GM12891 (cell line): ENCODE results near the gene POU4F2. TPM values are rescaled to one million over a fixed set of nuclear protein-coding genes. Genes with fewer than 3 reads are reported as not detected.

Experiments
- DNase-seq: peaks from one replicate; pipeline ENCODE4 v3.0.0; 2011; ENCODE audit warnings: low spot score; ENCODE audit not compliant: insufficient read length
- FAIRE-seq: peaks from 2 replicates; lab custom pipeline; 2011; peaks lifted over from hg19 to GRCh38; lab: Jason Lieb, UNC
- PAX5 ChIP-seq: IDR thresholded peaks from 2 replicates; pipeline ENCODE4 v1.6.1; 2011; ENCODE audit warnings: low read length, moderate library complexity, mild to moderate bottlenecking; ENCODE audit not compliant: insufficient read depth, severe bottlenecking
- POLR2A ChIP-seq: IDR thresholded peaks from 2 replicates; pipeline ENCODE4 v1.6.1; 2011; ENCODE audit warnings: low read depth, low read length, control low read depth
- POLR2AphosphoS5 ChIP-seq: IDR thresholded peaks from 2 replicates; pipeline ENCODE4 v1.6.1; 2011; ENCODE audit warnings: low read depth, low read length, control low read depth
- POU2F2 ChIP-seq: IDR thresholded peaks from 2 replicates; pipeline ENCODE4 v1.6.1; 2011; ENCODE audit warnings: low read depth, mild to moderate bottlenecking, control low read depth, low read length, moderate library complexity
- SPI1 ChIP-seq: IDR thresholded peaks from 2 replicates; pipeline ENCODE4 v1.6.1; 2011; ENCODE audit warnings: low read depth, low read length, control low read depth
- TAF1 ChIP-seq: IDR thresholded peaks from 2 replicates; pipeline ENCODE4 v1.6.1; 2011; ENCODE audit warnings: low read depth, low read length, control low read depth
- polyA plus RNA-seq: library from polyadenylated mRNA; unstranded; fragments of >200 nt; gene quantifications from one replicate; pipeline ENCODE4 v1.2.1, GENCODE V29; 2012; ENCODE audit warnings: low read depth, missing spikeins, inconsistent platforms; ENCODE audit not compliant: missing spikeins

Gene POU4F2, protein sequence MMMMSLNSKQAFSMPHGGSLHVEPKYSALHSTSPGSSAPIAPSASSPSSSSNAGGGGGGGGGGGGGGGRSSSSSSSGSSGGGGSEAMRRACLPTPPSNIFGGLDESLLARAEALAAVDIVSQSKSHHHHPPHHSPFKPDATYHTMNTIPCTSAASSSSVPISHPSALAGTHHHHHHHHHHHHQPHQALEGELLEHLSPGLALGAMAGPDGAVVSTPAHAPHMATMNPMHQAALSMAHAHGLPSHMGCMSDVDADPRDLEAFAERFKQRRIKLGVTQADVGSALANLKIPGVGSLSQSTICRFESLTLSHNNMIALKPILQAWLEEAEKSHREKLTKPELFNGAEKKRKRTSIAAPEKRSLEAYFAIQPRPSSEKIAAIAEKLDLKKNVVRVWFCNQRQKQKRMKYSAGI
- polyA plus RNA-seq, result not detected

DNA sequence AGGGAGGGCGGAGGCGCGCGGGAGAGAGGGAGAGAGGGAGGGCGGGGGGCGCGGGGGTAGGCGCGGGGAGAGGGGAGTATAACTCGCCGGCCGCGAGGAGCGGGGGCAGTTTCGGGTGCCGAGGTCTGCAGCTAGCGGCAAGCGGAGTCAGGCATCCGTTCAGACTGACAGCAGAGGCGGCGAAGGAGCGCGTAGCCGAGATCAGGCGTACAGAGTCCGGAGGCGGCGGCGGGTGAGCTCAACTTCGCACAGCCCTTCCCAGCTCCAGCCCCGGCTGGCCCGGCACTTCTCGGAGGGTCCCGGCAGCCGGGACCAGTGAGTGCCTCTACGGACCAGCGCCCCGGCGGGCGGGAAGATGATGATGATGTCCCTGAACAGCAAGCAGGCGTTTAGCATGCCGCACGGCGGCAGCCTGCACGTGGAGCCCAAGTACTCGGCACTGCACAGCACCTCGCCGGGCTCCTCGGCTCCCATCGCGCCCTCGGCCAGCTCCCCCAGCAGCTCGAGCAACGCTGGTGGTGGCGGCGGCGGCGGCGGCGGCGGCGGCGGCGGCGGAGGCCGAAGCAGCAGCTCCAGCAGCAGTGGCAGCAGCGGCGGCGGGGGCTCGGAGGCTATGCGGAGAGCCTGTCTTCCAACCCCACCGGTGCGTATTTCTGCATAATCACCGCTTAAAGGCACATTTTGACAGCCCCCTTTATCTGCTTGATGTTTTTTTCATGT is at the start of gene POU4F2:
POU4F2 (plus strand) TSS at position 108 of the 720 bp plus-strand sequence; CDS start at position 356, 248 bp downstream.
- DNase-seq (peak; percentile 46), FAIRE-seq (no peak)

DNA sequence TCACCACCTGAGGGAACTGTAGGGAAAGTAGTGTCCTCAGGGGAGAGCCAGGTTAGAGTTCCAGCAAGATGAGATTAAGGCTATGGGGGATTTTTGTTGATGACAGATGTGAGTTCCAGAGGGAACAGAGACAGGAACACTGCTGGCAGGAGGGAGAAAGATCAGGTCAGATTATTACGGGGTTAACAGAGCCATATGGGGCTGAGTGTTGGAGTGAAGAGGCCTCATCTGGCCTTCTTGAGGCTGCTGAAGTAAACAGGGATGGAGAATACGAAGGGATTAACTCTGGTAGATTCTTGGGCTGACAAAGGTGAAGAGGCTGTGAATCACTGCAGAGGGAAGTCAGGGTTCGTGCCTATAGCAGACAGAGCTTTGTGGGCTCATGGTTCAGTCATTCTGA is 47.9 kb upstream of the POU4F2 start:
- FAIRE-seq, result no peak

More for the DNA sequence above, at the start of gene POU4F2:
- TF ChIP-seq SPI1 (no peak), PAX5 (no peak), TAF1 (no peak), POLR2AphosphoS5 (no peak), POLR2A (no peak), POU2F2 (no peak)

DNA sequence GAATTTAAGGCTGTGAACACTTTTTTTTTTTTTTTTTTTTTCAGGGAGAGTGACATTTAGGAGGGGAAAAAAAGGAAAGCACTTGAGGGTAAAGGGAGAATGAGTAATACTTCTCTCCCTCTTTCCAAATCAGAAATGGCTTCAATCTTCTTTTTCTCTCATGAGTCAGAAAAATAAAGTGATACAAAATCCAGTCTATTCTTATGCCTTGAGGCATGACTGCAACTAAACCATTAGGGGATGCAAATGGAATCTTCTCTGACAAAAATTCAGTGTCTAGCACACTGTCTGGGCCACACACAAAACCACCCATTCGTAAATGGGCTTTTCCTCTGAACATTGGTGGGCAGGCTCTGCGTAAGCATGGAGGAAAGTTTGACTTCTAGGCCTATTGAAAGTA is 46.7 kb upstream of the POU4F2 start:
- TF ChIP-seq POU2F2, result no peak
- TF ChIP-seq PAX5, result no peak
- TF ChIP-seq TAF1, result no peak
- TF ChIP-seq POLR2AphosphoS5, result no peak
- DNase-seq (no peak), FAIRE-seq (no peak)

More for the DNA sequence above, 47.9 kb upstream of the POU4F2 start:
- TF ChIP-seq POLR2A (no peak), PAX5 (no peak), SPI1 (no peak), TAF1 (no peak), POU2F2 (no peak), POLR2AphosphoS5 (no peak)
- no peak for DNase-seq

DNA sequence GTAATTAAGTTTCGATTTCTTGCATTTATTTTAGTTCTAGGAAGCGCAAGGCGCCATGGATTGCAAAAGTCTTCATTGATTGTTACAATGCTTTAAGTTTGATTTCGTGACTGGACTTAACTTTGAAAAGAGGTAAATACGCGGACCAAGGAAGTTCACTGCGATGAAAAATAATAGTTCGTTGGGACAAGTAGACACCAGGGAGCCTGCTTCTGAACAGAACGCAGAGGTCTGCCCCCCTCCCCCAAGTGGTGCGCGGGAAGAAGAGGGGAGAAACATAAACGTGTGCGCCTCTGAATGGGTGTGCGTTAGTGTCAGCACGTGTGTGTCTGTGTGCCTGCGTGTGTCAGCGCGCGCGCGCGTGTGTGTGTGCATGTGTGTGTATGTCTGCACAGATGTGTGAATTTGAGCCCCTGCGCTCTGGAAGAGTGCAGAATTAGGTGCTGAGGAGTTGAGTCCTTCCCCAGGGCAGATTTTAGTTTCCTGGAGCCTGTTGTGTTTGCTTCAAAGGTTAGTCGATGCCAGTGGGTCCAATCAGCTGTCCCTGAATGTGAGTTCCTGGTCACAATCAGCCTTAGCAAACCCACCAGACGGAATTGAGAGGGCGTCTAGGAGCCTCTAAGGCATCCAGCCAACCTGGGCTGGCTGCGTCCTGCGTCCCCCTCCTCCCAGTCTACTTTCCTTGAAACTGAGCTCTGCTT is 5.8 kb upstream of the POU4F2 start:
- TF ChIP-seq POLR2AphosphoS5 (no peak), PAX5 (no peak)
- no peak for DNase-seq
- no peak for FAIRE-seq

DNA sequence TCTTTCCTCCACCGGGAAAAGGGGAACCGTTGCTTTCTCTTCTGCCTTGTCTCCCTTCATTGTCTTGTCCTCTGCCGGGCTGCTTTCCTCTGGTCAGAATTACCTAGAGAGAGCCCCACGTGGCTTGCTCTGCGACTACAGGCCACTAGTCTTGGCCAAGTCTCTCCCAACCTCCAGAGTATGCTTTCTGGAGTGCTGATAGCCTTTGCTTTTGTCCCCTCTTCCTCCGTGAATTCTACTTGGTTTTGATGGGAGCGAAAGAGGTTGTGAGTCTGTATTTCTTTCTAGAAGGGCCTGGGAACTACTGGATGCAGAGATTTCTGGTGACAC is 5.3 kb upstream of the POU4F2 start:
- FAIRE-seq, result no peak
- TF ChIP-seq TAF1 (no peak), SPI1 (no peak), POLR2AphosphoS5 (no peak), PAX5 (no peak), POLR2A (no peak), POU2F2 (no peak)
- DNase-seq, result no peak

DNA sequence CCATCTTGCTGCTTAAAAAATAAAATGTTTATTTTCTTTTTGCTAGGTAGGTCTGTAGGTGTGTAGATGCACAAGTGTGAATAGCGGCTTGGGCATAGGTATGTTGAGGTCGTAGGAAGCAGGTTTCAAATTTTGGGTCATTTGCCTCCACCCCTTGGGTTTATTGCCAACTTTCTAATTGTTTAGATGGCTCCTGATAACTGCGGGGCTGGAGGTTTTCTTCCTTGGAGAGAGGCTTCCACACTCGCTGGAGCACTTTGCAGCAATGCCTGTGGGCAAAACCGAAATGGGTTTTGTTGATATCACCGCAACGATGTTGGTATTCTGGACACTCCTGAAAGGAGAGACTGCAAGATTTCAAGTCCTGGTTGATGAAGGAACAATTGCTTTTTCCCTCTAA is 3.9 kb upstream of the POU4F2 start:
- TF ChIP-seq SPI1, result no peak
- TF ChIP-seq PAX5, result no peak
- TF ChIP-seq POLR2AphosphoS5, result no peak
- no peak for TF ChIP-seq TAF1
- TF ChIP-seq POU2F2, result no peak
- TF ChIP-seq POLR2A, result no peak
- FAIRE-seq (no peak), DNase-seq (no peak)

DNA sequence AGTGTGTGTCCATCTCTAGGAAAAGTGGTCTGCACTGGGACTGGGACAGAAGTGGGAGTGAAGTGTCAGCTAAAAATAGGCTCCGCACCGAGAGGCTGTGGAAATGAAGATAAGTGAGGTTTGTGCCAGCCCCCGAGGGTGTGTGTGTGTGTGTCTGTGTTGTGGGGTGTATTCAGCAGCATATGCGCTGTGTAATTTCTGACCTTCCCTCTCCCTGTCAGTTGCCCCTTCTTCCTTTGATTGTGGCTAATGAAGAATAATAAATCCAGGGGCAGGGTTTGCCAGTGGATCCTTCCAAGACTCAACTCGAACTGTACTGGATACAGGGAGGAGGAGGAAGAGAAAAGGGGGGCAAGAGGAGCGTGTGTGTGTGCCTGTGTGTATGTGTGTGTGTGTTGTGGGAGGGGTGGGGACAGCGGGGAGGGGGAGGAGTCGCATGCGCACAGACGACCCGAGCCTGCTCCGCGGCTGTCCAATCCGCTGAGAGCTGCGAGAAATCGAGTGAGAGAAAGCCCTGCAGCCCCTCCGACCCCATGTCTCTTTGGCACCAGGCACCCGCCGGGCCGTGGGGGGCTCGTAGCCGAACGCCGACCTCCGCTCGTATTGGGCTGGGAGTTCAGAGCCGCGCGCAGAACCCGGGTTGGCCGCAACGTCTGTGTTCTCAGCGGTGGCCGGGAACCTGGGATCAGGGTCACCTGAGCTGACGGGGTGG is 916 bp upstream of the POU4F2 start:
- DNase-seq (no peak), FAIRE-seq (no peak)
- no peak for TF ChIP-seq POU2F2
- TF ChIP-seq POLR2AphosphoS5, result no peak
- TF ChIP-seq TAF1, result no peak
- no peak for TF ChIP-seq SPI1
- TF ChIP-seq POLR2A, result no peak
- no peak for TF ChIP-seq PAX5

DNA sequence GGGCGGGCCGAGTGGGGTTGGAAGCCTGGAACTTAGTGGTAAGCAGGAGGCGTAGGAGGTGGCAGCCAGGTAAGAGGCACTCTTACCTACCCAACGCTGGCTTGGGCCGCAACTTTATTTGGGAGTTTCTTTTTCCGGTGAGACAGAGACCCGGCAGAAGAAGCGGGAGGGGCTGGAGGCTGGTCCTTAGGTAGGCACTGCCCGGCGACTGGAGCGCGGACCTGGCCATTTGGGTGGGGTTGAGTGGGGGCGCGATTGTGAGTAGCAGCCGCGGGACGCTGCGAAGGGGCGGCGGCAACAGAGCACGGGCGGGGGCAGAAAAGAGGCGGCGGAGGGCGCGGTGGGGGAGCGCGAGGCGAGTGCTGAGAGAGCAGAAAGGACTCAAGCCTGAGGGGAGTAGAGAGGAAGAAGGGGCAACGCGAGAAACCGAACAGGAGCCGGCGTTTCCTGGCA is 334 bp upstream of the POU4F2 start:
- TF ChIP-seq POLR2AphosphoS5, result no peak
- no peak for TF ChIP-seq TAF1
- TF ChIP-seq PAX5, result no peak
- TF ChIP-seq POLR2A, result no peak
- TF ChIP-seq SPI1, result no peak
- TF ChIP-seq POU2F2, result no peak
- DNase-seq, result no peak
- FAIRE-seq, result no peak

DNA sequence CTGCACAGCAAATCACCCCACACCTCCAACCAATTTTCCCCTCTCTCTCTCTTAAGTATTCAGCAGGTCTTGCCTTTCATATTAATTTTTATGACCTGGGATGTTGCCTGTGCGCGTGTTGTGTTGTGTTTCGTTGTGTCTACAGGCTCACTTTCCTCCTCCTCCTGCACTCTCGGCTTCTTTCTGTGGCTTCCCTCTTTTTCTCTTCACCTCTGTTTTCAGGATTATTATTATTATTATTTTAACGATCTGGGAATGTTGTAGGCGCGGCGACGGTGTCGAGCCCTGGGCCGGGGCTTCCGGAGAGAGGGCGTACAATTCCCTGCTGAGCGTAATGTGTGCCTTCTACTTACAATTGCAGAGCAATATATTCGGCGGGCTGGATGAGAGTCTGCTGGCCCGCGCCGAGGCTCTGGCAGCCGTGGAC is 826 bp downstream of the POU4F2 start:
- TF ChIP-seq POLR2A, result no peak
- TF ChIP-seq TAF1, result no peak
- no peak for TF ChIP-seq POU2F2
- no peak for TF ChIP-seq POLR2AphosphoS5
- TF ChIP-seq PAX5, result no peak
- no peak for TF ChIP-seq SPI1
- DNase-seq (no peak), FAIRE-seq (no peak)
